H9 (cell line): ENCODE data around the gene ASIC1. TPM values are rescaled to one million over a fixed set of nuclear protein-coding genes. Genes with fewer than 3 reads are reported as not detected.

ENCODE experiments used
- DNase-seq: peaks from one replicate; pipeline ENCODE4 v3.0.0-alpha.2; 2017
- H2AFZ ChIP-seq: one replicate; pipeline ENCODE4 v1.6.1; 2013; ENCODE audit warnings: mild to moderate bottlenecking, low read length, control low read depth, moderate library complexity
- H2AK5ac ChIP-seq: 2 replicates; pipeline ENCODE4 v1.6.1; 2013; ENCODE audit warnings: low read length, control low read depth, mixed read lengths; ENCODE audit not compliant: insufficient read length
- H2BK120ac ChIP-seq: one replicate; pipeline ENCODE4 v1.6.1; 2013; ENCODE audit warnings: low read depth, mild to moderate bottlenecking, low read length, control low read depth, inconsistent platforms; ENCODE audit not compliant: poor library complexity, severe bottlenecking
- H2BK12ac ChIP-seq: 2 replicates; pipeline ENCODE4 v1.6.1; 2013; ENCODE audit warnings: low read length, control low read depth, mixed read lengths, low read depth; ENCODE audit not compliant: insufficient read length
- H2BK15ac ChIP-seq: 2 replicates; pipeline ENCODE4 v1.6.1; 2013; ENCODE audit warnings: low read depth, low read length, control low read depth
- H2BK20ac ChIP-seq: one replicate; pipeline ENCODE4 v1.6.1; 2013; ENCODE audit warnings: low read depth, mild to moderate bottlenecking, low read length, control low read depth, inconsistent platforms; ENCODE audit not compliant: poor library complexity, severe bottlenecking
- H2BK5ac ChIP-seq: 2 replicates; pipeline ENCODE4 v1.6.1; 2013; ENCODE audit warnings: low read length, control low read depth, mixed read lengths; ENCODE audit not compliant: insufficient read length
- H3K14ac ChIP-seq: 2 replicates; pipeline ENCODE4 v1.6.1; 2013; ENCODE audit warnings: low read length, control low read depth; ENCODE audit not compliant: insufficient read depth
- H3K18ac ChIP-seq: 2 replicates; pipeline ENCODE4 v1.6.1; 2013; ENCODE audit warnings: low read depth, mild to moderate bottlenecking, mixed read lengths, low read length, control low read depth; ENCODE audit not compliant: insufficient read length
- H3K23ac ChIP-seq: 2 replicates; pipeline ENCODE4 v1.6.1; 2013; ENCODE audit warnings: low read length, control low read depth, mixed read lengths, low read depth; ENCODE audit not compliant: insufficient read length
- H3K23me2 ChIP-seq: 2 replicates; pipeline ENCODE4 v1.6.1; 2013; ENCODE audit warnings: low read depth, mild to moderate bottlenecking, mixed read lengths, low read length, control low read depth; ENCODE audit not compliant: insufficient read length, poor library complexity, severe bottlenecking
- H3K27ac ChIP-seq: 2 replicates; pipeline ENCODE4 v1.5.1; 2013; ENCODE audit warnings: low read length, control low read depth, mixed read lengths, low read depth; ENCODE audit not compliant: insufficient read length
- H3K27me3 ChIP-seq: 2 replicates; pipeline ENCODE4 v1.6.1; 2013; ENCODE audit warnings: low read length, control low read depth, inconsistent platforms; ENCODE audit not compliant: insufficient read depth
- H3K4ac ChIP-seq: 2 replicates; pipeline ENCODE4 v1.6.1; 2013; ENCODE audit warnings: low read depth, mild to moderate bottlenecking, control low read depth, inconsistent platforms, low read length, moderate library complexity
- H3K4me1 ChIP-seq: 2 replicates; pipeline ENCODE4 v1.6.1; 2013; ENCODE audit warnings: low read length, control low read depth, inconsistent platforms; ENCODE audit not compliant: insufficient read depth
- H3K4me2 ChIP-seq: 2 replicates; pipeline ENCODE4 v1.6.1; 2013; ENCODE audit warnings: low read length, control low read depth, mixed read lengths; ENCODE audit not compliant: insufficient read length, insufficient read depth
- H3K56ac ChIP-seq: 2 replicates; pipeline ENCODE4 v1.6.1; 2013; ENCODE audit warnings: low read depth, mild to moderate bottlenecking, mixed read lengths, low read length, control low read depth; ENCODE audit not compliant: insufficient read length
- H3K79me1 ChIP-seq: 2 replicates; pipeline ENCODE4 v1.6.1; 2013; ENCODE audit warnings: low read depth, mild to moderate bottlenecking, moderate library complexity, low read length, control low read depth, inconsistent platforms; ENCODE audit not compliant: insufficient read depth, poor library complexity, severe bottlenecking
- H3K79me2 ChIP-seq: 2 replicates; pipeline ENCODE4 v1.6.1; 2013; ENCODE audit warnings: low read length, control low read depth, inconsistent platforms; ENCODE audit not compliant: insufficient read depth
- H3K9ac ChIP-seq: 2 replicates; pipeline ENCODE4 v1.6.1; 2013; ENCODE audit warnings: low read length, control low read depth, mixed read lengths; ENCODE audit not compliant: insufficient read length; ENCODE audit errors: extremely low read depth
- H3K9me3 ChIP-seq: one replicate; pipeline ENCODE4 v1.6.1; 2013; ENCODE audit warnings: low read depth, low read length, inconsistent platforms; ENCODE audit not compliant: control insufficient read depth
- H3T11ph ChIP-seq: one replicate; pipeline ENCODE4 v1.6.1; 2013; ENCODE audit warnings: mild to moderate bottlenecking, low read length, control low read depth, inconsistent platforms
- H4K20me1 ChIP-seq: one replicate; pipeline ENCODE4 v1.6.1; 2013; ENCODE audit not compliant: control insufficient read depth, insufficient read length, insufficient read depth
- H4K5ac ChIP-seq: 2 replicates; pipeline ENCODE4 v1.6.1; 2013; ENCODE audit warnings: low read depth, mild to moderate bottlenecking, mixed read lengths, low read length, control low read depth; ENCODE audit not compliant: insufficient read length
- H4K8ac ChIP-seq: replicated peaks from 2 replicates; pipeline ENCODE4 v1.6.1; 2013; ENCODE audit warnings: low read length, control low read depth, mixed read lengths, low read depth; ENCODE audit not compliant: insufficient read length
- H4K91ac ChIP-seq: 2 replicates; pipeline ENCODE4 v1.6.1; 2013; ENCODE audit warnings: low read depth, mild to moderate bottlenecking, moderate library complexity, mixed read lengths, low read length, control low read depth; ENCODE audit not compliant: insufficient read length
- H3K27ac Mint-ChIP-seq, 3 experiments: 2 replicates in 2 of 3; 3 replicates in 1 of 3; pipeline ENCODE4 v1.8.0; 2020 to 2021; ENCODE audit warnings: mixed read lengths in 3 of 3, mild to moderate bottlenecking in 1 of 3, moderate library complexity in 1 of 3
- H3K27me3 Mint-ChIP-seq: 2 replicates; pipeline ENCODE4 v1.8.0; 2021; ENCODE audit warnings: low read depth, mild to moderate bottlenecking, moderate library complexity, mixed read lengths
- H3K36me3 Mint-ChIP-seq, 3 experiments: 2 replicates in 2 of 3; 3 replicates in 1 of 3; pipeline ENCODE4 v1.8.0; 2020 to 2021; ENCODE audit warnings: low read depth in 3 of 3, mixed read lengths in 3 of 3; ENCODE audit not compliant: insufficient read depth in 1 of 3
- H3K4me1 Mint-ChIP-seq, 2 experiments: 2 replicates each; pipeline ENCODE4 v1.8.0; 2020; ENCODE audit warnings: mixed read lengths in 2 of 2
- H3K4me3 Mint-ChIP-seq, 2 experiments: 2 replicates in 1 of 2; 3 replicates in 1 of 2; pipeline ENCODE4 v1.8.0; 2020 to 2021; ENCODE audit warnings: mild to moderate bottlenecking in 2 of 2, mixed read lengths in 2 of 2, moderate library complexity in 1 of 2
- H3K9me3 Mint-ChIP-seq, 2 experiments: 2 replicates in 1 of 2; 3 replicates in 1 of 2; pipeline ENCODE4 v1.8.0; 2020; ENCODE audit warnings: mild to moderate bottlenecking in 2 of 2, mixed read lengths in 2 of 2, moderate library complexity in 1 of 2
- WGBS: extraction: QIAGEN DNeasy Blood & Tissue Kit; methylation state at CpG from one replicate; pipeline ENCODE4 v1.1.7; 2013; ENCODE audit warnings: missing lambda C conversion rate, low lambda C conversion rate, mixed read lengths; ENCODE audit not compliant: insufficient read length; ENCODE audit errors: extremely low coverage; 5-methylcytosine and 5-hydroxymethylcytosine counted together
- total RNA-seq: library from RNA; stranded (reverse); gene quantifications from 2 replicates; pipeline ENCODE4 v1.2.1, GENCODE V29; 2021
- TF ChIP-seq, protein P1 (sequence below): fragments of 200-600 bp; sonication (generic); conservative IDR thresholded peaks from 3 replicates; pipeline ENCODE4 v1.8.0; 2021; ENCODE audit warnings: antibody characterized with exemption, mild to moderate bottlenecking

The ASIC1 gene
- total RNA-seq, 1 experiment from 2014 or later, result 3.9 TPM

DNA sequence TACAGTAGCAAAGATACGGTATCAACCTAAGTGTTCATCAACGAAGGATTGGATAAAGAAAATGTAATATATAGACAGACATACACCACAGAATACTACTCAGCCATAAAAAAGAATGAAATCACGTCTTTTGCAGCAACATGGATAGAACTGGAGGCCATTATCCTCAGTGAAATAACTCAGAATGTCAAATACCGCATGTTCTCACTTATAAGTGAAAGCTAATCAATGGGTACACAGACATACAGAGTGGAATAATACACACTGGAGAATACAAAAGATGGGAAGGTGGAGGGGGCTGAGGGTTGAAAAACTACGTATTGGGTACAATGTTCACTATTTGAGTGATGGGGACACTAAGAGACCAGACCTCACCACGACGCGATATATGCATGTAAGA, 33.2 kb upstream of the ASIC1 start:
- H3K4me1 ChIP-seq, result peaks cover 2% of the 10 kb centered on the region; the same call in 1 of the 2 replicates
- peak overlapping the region; percentile 94 for H3K4me2 ChIP-seq
- no peak overlapping the region for H4K5ac ChIP-seq
- no peak overlapping the region for H3K23ac ChIP-seq
- no peaks in the 10 kb centered on the region for H3K79me1 ChIP-seq
- H3K9me3 ChIP-seq, result no peaks in the 10 kb centered on the region
- H2AFZ ChIP-seq, result no peak overlapping the region
- no peak overlapping the region for H2BK15ac ChIP-seq
- TF ChIP-seq, protein P1, sequence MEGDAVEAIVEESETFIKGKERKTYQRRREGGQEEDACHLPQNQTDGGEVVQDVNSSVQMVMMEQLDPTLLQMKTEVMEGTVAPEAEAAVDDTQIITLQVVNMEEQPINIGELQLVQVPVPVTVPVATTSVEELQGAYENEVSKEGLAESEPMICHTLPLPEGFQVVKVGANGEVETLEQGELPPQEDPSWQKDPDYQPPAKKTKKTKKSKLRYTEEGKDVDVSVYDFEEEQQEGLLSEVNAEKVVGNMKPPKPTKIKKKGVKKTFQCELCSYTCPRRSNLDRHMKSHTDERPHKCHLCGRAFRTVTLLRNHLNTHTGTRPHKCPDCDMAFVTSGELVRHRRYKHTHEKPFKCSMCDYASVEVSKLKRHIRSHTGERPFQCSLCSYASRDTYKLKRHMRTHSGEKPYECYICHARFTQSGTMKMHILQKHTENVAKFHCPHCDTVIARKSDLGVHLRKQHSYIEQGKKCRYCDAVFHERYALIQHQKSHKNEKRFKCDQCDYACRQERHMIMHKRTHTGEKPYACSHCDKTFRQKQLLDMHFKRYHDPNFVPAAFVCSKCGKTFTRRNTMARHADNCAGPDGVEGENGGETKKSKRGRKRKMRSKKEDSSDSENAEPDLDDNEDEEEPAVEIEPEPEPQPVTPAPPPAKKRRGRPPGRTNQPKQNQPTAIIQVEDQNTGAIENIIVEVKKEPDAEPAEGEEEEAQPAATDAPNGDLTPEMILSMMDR, result no peak
- H3T11ph ChIP-seq, result no peak overlapping the region
- peaks cover 15 to 16% of the 10 kb centered on the region in 2 experiments for H3K4me1 Mint-ChIP-seq
- no peak overlapping the region for H4K8ac ChIP-seq
- H3K14ac ChIP-seq, result no peak overlapping the region
- H3K9ac ChIP-seq, result no peak overlapping the region
- H2AK5ac ChIP-seq, result no peak overlapping the region
- no peak overlapping the region for H3K18ac ChIP-seq
- no CpG with 5 or more reads among the region's 8 CpGs for WGBS
- no peaks in the 10 kb centered on the region for H3K27me3 ChIP-seq
- H4K91ac ChIP-seq, result no peak overlapping the region
- no peak overlapping the region for H2BK20ac ChIP-seq
- H3K4me3 Mint-ChIP-seq, result peak overlapping the region; percentile 97 to 98
- no peak overlapping the region for H2BK120ac ChIP-seq
- H3K27ac ChIP-seq, result no peak overlapping the region
- peak overlapping the region in 1 of 3 experiments; percentile 38; a peak in 1 of 7 replicates for H3K27ac Mint-ChIP-seq
- H3K79me2 ChIP-seq, result peaks cover 13% of the 10 kb centered on the region; the same call in 1 of the 2 replicates
- H3K4ac ChIP-seq, result no peak overlapping the region
- H4K20me1 ChIP-seq, result no peaks in the 10 kb centered on the region
- no peaks in the 10 kb centered on the region for H3K23me2 ChIP-seq
- H3K36me3 Mint-ChIP-seq, result 0 out of 7 replicates have a peak, but pooled peaks cover 0 to 2% (median 0%) of the 10 kb centered on the region in 3 experiments
- no peaks in the 10 kb centered on the region; a peak in 1 of 5 replicates for H3K9me3 Mint-ChIP-seq
- H2BK12ac ChIP-seq, result no peak overlapping the region
- H3K27me3 Mint-ChIP-seq, result no peaks in the 10 kb centered on the region
- no peak overlapping the region for H3K56ac ChIP-seq
- H2BK5ac ChIP-seq, result no peak overlapping the region
- no peak for DNase-seq
